TTC549 (cell line): ENCODE results near the gene LAG3.

Experiments
- FAIRE-seq: peaks from 2 replicates; lab custom pipeline; 2012; peaks lifted over from hg19 to GRCh38; lab: Jason Lieb, UNC

The LAG3 gene

GRCh38 chr12:6772726-6773589 lies 638 bp downstream of the LAG3 start:
- FAIRE-seq, result no peak

DNA sequence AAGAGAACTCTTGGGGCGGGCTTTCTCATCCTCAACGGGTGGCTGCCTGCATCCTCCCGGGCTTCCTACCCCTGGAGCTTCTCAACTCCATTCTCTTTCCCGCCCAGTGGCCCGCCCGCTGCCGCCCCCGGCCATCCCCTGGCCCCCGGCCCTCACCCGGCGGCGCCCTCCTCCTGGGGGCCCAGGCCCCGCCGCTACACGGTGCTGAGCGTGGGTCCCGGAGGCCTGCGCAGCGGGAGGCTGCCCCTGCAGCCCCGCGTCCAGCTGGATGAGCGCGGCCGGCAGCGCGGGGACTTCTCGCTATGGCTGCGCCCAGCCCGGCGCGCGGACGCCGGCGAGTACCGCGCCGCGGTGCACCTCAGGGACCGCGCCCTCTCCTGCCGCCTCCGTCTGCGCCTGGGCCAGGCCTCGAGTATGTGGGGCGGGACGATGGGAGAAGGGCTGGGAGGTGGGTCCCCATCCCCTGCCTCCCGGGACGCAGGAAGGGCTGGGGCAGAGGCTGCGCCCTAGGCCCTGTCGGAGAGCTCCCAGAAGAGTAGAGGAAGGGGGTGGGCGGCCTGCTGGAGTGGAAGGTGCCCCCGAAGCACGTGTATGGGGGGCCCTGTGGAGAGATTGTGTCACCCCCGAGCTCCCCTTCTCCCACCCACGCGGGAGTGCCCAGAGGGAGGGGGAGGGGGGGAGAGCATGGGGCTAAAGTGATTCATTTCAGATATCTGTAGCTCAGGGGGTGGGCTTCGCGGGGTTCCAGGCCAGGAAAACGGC lies 1.5 kb downstream of the LAG3 start:
- no peak for FAIRE-seq

DNA sequence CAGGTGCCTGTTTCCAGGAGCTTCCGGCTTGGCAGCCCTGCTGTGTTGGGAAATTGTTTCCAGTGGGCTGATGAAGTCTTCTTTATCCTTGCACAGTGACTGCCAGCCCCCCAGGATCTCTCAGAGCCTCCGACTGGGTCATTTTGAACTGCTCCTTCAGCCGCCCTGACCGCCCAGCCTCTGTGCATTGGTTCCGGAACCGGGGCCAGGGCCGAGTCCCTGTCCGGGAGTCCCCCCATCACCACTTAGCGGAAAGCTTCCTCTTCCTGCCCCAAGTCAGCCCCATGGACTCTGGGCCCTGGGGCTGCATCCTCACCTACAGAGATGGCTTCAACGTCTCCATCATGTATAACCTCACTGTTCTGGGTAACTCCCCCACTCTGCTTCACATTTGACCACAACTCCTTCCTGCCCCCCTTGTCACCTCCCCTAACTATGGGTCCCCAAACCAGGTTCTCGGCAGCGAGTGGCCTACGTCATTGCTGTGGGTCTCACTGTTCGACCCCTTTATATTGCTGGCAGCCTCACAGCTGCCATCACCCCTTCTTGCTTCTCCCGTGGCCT lies 2.3 kb downstream of the LAG3 start:
- FAIRE-seq, result no peak

DNA sequence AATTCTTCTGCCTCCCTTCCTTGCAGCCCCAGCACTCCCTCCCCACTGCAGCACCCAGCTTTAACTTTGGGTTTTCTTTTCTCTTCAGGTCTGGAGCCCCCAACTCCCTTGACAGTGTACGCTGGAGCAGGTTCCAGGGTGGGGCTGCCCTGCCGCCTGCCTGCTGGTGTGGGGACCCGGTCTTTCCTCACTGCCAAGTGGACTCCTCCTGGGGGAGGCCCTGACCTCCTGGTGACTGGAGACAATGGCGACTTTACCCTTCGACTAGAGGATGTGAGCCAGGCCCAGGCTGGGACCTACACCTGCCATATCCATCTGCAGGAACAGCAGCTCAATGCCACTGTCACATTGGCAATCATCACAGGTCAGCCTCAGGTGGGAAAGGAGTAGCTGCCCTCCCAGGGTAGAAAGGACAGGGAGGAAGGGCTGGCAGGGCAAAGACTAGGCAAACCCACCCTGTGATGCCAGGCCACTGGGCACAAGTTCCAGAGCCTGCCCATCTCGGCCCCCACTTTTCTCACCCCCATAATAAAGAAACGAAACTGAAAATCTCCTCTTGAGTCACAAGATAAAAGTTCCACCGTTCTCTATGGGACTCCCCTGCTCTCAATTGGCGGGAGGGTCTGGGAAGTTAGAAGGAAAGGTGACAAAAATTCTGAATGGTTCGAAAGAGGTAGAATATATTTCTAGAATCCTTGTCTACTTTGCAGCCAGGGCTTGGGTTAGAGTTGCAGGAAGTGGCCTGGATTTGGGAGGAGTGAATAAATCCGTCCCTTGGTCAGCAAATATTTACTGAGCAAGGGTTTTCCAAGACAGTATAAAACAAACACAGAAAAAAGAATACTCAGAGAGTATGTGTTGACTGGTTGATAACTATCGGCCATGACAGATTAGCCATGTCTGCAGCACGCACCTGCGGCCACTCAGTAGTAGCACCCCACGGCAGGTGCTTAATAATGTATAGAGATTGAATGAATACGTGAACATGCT lies 3.2 kb downstream of the LAG3 start:
- no peak for FAIRE-seq

- FAIRE-seq, result no peak
Measured at GRCh38 chr12:6777386-6777785, 5.1 kb downstream of the LAG3 start.

GRCh38 chr12:6778217-6778573 lies 5.9 kb downstream of the LAG3 start:
- FAIRE-seq, result no peak

DNA sequence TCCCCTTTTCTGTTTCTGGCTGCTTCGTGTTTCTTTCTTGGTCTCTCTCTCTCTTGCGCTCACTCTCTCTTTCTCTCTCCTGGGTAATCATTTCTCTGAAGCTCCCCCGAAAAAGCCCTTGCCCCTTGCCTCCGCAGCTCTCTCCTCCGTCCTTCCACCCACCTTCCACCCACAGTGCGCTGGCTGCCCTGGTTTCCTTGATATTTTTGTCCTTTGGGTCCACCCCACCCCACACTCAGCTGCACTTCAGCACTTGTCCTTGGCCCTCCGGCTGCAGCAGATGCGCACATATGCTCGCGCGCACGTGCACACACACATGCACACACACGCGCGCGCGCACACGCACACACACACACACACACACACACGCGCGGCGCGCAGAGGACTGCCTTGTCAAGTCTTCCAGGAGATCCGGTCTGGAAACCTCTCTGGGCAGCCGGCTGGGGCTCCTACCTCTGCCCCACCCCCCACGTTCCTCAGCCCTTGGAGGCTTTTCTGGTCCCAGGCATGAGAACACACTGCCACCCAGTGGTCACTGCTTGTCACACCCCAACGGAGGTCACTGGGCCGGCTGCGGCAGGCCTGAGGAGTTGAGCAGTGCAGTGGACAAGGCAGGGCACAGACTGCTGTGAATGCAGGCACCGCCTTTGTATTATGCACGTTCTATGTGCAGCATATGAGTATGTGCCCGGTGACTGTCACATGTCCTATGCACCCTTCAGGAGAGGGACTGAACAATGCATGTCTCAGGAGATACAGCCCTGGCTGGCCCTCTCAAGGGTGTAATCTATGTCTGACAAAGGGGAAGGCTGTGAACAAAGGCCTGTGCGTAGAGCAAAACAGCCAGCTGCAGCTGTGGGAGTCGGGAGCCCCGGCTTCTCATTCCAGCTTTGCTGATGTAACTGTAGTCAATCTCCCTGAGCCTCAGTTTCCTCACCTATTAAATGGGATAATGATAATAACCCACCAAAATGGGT lies 6.5 kb downstream of the LAG3 start:
- FAIRE-seq, result peak; percentile 83

GRCh38 chr12:6779708-6780432 lies 7.5 kb downstream of the LAG3 start:
- no peak for FAIRE-seq

GRCh38 chr12:6780573-6780972 lies 8.3 kb downstream of the LAG3 start:
- no peak for FAIRE-seq

GRCh38 chr12:6782119-6782518 lies 9.8 kb downstream of the LAG3 start:
- FAIRE-seq, result no peak

DNA sequence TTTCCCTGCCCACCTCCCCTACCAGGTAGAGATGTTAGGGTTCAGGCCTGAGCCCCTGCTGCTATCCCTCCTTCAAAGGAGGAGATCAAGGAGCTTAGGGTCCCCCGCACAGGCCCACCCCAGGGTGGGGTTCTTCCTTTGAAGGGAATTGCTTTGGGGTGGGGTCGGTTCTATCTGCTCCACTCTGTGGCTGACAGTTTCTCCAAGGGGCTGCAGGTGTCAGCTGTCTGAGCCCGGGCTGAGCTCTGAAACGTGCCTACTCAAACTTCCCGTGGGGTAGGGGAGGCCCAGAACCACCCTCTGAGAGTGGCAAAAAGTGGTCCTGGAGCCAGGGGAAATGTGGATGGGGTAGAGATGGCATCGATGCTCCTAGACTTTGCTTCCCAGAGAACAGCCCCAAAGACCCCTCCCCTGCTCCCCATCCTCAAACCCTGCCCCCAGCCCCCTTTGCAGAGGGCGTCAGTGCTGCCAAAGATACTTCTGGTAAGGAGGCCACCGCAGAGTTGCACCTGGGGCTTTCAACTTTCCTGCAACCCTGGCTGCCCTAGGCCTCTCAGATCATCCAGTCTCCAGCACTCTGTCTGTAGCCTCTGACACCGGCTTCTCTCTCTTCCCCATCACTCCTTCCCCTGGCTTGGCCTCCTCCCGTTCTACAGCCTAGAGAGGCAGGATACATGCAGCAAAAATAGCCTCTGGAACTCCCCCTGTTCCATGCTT lies 10.7 kb downstream of the LAG3 start:
- FAIRE-seq, result no peak

DNA sequence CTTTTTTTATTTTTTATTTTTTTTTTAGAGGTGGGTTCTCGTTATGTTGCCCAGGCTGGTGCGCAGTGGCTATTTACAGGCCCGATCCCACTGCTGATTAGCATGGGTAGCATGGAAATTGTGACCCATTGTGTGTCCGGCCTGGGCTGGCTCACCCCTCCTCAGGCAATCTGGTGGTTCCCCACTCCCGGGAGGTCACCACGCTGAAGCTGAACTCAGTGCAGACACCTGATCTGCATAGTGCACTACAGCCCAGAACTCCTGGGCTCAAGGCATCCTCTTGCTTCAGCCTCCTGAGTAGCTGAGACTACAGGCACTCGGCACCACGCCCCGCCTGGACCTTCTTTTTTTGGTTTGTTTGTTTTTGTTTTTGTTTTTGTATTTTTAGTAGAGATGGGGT lies 11.5 kb downstream of the LAG3 start:
- no peak for FAIRE-seq

- FAIRE-seq, result no peak
Measured at GRCh38 chr12:6784296-6784695, 12.0 kb downstream of the LAG3 start.

DNA sequence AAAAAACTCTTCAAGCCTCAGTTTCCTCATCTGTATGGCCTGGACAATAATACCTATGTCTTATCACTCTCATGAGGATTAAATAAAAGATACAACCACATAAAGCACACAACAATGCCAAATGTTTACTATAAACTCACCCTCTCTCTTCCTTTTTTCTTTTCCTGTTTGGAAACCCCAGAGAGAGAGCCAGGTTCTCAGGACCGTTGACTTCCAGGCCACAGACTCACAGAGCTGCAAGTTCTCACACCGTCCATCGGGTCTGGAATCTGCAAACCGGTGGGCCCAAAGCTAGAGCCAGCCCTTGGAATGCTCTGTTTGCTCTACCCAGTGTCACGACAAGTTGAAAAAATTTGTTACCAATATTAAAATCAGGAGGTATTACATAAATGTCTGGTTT lies 12.4 kb downstream of the LAG3 start:
- no peak for FAIRE-seq

- no peak for FAIRE-seq
Measured at GRCh38 chr12:6786416-6787094, 14.2 kb downstream of the LAG3 start.

DNA sequence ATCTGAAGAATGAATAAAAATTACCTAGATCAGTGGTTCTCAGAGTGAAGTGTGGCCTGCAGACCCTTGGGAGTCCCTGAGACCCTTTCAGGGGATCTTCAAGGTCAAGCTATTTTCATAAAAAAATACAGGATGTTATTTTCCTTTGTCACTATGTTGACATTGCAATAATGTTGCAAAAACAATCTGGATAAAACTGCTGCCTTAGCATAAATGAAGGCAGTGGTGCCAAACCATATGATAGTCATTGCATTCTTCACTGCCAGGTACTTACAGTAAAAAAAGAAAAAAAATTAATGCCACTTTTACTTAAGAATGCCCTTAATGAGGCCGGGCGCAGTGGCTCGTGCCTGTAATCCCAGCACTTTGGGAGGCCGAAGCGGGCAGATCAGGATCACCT lies 15.0 kb downstream of the LAG3 start:
- FAIRE-seq, result no peak

DNA sequence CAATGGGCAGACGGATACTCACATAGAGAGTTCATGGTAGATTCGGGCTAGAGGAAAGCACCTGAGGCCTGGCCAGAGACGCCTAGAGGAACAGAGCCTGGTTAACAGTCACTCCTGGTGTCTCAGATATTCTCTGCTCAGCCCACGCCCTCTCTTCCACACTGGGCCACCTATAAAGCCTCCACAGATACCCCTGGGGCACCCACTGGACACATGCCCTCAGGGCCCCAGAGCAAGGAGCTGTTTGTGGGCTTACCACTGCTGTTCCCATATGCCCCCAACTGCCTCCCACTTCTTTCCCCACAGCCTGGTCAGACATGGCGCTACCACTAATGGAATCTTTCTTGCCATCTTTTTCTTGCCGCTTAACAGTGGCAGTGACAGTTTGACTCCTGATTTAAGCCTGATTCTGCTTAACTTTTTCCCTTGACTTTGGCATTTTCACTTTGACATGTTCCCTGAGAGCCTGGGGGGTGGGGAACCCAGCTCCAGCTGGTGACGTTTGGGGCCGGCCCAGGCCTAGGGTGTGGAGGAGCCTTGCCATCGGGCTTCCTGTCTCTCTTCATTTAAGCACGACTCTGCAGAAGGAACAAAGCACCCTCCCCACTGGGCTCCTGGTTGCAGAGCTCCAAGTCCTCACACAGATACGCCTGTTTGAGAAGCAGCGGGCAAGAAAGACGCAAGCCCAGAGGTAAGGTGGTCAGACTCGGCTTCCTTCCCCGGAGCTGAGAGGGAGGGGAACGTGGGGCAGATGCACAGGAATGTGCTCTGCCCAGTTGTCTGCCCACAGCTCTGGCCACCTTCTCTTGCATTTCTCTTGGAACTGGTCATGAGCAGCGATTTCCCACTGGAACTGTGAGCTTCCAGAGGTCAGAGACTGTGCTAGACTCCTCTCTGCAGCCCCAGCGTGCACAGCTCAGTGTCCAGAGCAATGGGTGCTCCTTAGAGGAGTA lies 16.9 kb downstream of the LAG3 start, which contains the start of gene CD4:
TSS of gene CD4 (plus strand) at position 557 of the 953 bp plus-strand sequence. CDS start 10,611 bp downstream, outside the sequence.
- no peak for FAIRE-seq
